NT2/D1 (cell line): Measurements from ENCODE around the gene IL7R.

Experiments used
- DNase-seq: peaks from one replicate; pipeline ENCODE4 v3.0.0-alpha.2; 2011; ENCODE audit warnings: low read depth, low spot score
- H3K27me3 ChIP-seq: 2 replicates; pipeline ENCODE4 v1.6.0; 2011; ENCODE audit warnings: mild to moderate bottlenecking; ENCODE audit not compliant: insufficient read length, insufficient read depth
- H3K36me3 ChIP-seq: 2 replicates; pipeline ENCODE4 v1.6.1; 2011; ENCODE audit warnings: mild to moderate bottlenecking, low read length, mixed read lengths; ENCODE audit not compliant: insufficient read depth, insufficient read length
- H3K4me1 ChIP-seq: 2 replicates; pipeline ENCODE4 v1.5.1; 2011; ENCODE audit not compliant: insufficient read depth, insufficient read length
- H3K4me3 ChIP-seq: 2 replicates; pipeline ENCODE4 v1.5.1; 2011; ENCODE audit warnings: low read depth; ENCODE audit not compliant: insufficient read length
- H3K9ac ChIP-seq: 2 replicates; pipeline ENCODE4 v1.6.0; 2011; ENCODE audit warnings: low read depth; ENCODE audit not compliant: insufficient read length
- H3K9me3 ChIP-seq: 2 replicates; pipeline ENCODE4 v1.5.1; 2011; ENCODE audit warnings: mild to moderate bottlenecking, low read length; ENCODE audit not compliant: insufficient read depth
- SUZ12 ChIP-seq: IDR thresholded peaks from 2 replicates; pipeline ENCODE4 v1.6.1; 2011; ENCODE audit not compliant: insufficient read length, insufficient read depth; ENCODE audit errors: extremely low read depth
- YY1 ChIP-seq: IDR thresholded peaks from 2 replicates; pipeline ENCODE4 v1.6.1; 2011; ENCODE audit not compliant: insufficient read length, insufficient read depth
- ZNF274 ChIP-seq: IDR thresholded peaks from 2 replicates; pipeline ENCODE4 v1.6.1; 2011; ENCODE audit warnings: mild to moderate bottlenecking, low read depth, low read length

The IL7R gene

DNA sequence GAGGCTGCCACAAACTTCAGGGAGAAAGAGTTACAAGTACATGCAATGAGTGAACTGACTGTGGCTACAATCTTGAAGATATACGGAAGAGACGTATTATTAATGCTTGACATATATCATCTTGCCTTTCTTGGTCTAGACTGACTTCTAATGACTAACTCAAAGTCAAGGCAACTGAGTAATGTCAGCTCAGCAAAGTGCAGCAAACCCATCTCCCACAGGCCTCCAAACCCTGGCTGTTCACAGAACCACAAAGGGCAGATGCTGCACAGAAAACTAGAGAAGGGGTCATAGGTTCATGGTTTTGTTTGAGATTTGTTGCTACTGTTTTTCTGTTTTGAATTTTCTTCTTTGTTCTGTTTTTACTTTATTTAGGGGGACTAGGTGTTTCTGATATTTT is 21.0 kb downstream of the IL7R start:
- Histone ChIP-seq H3K4me1 (no peaks in the 10 kb centered on the region), H3K36me3 (no peaks in the 10 kb centered on the region), H3K9me3 (no peaks in the 10 kb centered on the region; the same call in 1 of the 2 replicates), H3K9ac (no peak overlapping the region), H3K27me3 (no peaks in the 10 kb centered on the region), H3K4me3 (no peak overlapping the region)
- no peak for DNase-seq
- TF ChIP-seq YY1, result no peak
- no peak for TF ChIP-seq ZNF274
- TF ChIP-seq SUZ12, result no peak

GRCh38 chr5:35878079-35878478 is 21.4 kb downstream of the IL7R start:
- no peaks in the 10 kb centered on the region; the same call in 1 of the 2 replicates for H3K9me3 ChIP-seq
- no peak overlapping the region for H3K4me3 ChIP-seq
- H3K36me3 ChIP-seq, result no peaks in the 10 kb centered on the region
- H3K4me1 ChIP-seq, result no peaks in the 10 kb centered on the region
- H3K27me3 ChIP-seq, result no peaks in the 10 kb centered on the region
- H3K9ac ChIP-seq, result no peak overlapping the region
- TF ChIP-seq ZNF274 (no peak), SUZ12 (no peak), YY1 (no peak)
- DNase-seq, result no peak

DNA sequence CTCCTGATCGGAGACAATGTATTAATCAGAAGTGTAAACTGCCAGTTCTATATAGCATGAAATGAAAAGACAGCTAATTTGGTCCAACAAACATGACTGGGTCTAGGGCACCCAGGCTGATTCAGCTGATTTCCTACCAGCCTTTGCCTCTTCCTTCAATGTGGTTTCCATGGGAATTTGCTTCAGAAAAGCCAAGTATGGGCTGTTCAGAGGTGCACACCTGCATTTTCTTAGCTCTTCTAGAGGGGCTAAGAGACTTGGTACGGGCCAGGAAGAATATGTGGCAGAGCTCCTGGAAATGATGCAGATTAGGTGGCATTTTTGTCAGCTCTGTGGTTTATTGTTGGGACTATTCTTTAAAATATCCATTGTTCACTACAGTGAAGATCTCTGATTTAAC is 22.4 kb downstream of the IL7R start:
- Histone ChIP-seq H3K36me3 (no peaks in the 10 kb centered on the region), H3K27me3 (no peaks in the 10 kb centered on the region), H3K4me1 (no peaks in the 10 kb centered on the region)

GRCh38 chr5:35879649-35880048 is 23.0 kb downstream of the IL7R start:
- no peaks in the 10 kb centered on the region; the same call in 1 of the 2 replicates for H3K9me3 ChIP-seq
- H3K36me3 ChIP-seq, result no peaks in the 10 kb centered on the region
- H3K4me3 ChIP-seq, result no peak overlapping the region
- H3K9ac ChIP-seq, result no peak overlapping the region
- DNase-seq, result no peak
- no peaks in the 10 kb centered on the region for H3K27me3 ChIP-seq
- TF ChIP-seq ZNF274, result no peak
- TF ChIP-seq SUZ12, result no peak
- TF ChIP-seq YY1, result no peak
- no peaks in the 10 kb centered on the region for H3K4me1 ChIP-seq

More for the DNA sequence above, 22.4 kb downstream of the IL7R start:
- TF ChIP-seq ZNF274 (no peak), YY1 (no peak), SUZ12 (no peak)
- DNase-seq, result no peak
- no peaks in the 10 kb centered on the region; the same call in 1 of the 2 replicates for H3K9me3 ChIP-seq
- H3K4me3 ChIP-seq, result no peak overlapping the region
- H3K9ac ChIP-seq, result no peak overlapping the region

- TF ChIP-seq SUZ12, result no peak
- TF ChIP-seq ZNF274, result no peak
- no peak for TF ChIP-seq YY1
- H3K9me3 ChIP-seq, result no peaks in the 10 kb centered on the region; the same call in 1 of the 2 replicates
Measured at GRCh38 chr5:35880156-35880555, 23.5 kb downstream of the IL7R start.

GRCh38 chr5:35881758-35882157 is 25.1 kb downstream of the IL7R start:
- Histone ChIP-seq H3K27me3 (no peaks in the 10 kb centered on the region), H3K4me1 (no peaks in the 10 kb centered on the region), H3K4me3 (no peak overlapping the region), H3K9me3 (no peaks in the 10 kb centered on the region; the same call in 1 of the 2 replicates), H3K36me3 (no peaks in the 10 kb centered on the region), H3K9ac (no peak overlapping the region)
- no peak for DNase-seq
- TF ChIP-seq YY1 (no peak), ZNF274 (no peak), SUZ12 (no peak)

More at GRCh38 chr5:35880156-35880555, 23.5 kb downstream of the IL7R start:
- Histone ChIP-seq H3K4me1 (no peaks in the 10 kb centered on the region), H3K4me3 (no peak overlapping the region), H3K36me3 (no peaks in the 10 kb centered on the region), H3K9ac (no peak overlapping the region), H3K27me3 (no peaks in the 10 kb centered on the region)
- DNase-seq, result no peak

DNA sequence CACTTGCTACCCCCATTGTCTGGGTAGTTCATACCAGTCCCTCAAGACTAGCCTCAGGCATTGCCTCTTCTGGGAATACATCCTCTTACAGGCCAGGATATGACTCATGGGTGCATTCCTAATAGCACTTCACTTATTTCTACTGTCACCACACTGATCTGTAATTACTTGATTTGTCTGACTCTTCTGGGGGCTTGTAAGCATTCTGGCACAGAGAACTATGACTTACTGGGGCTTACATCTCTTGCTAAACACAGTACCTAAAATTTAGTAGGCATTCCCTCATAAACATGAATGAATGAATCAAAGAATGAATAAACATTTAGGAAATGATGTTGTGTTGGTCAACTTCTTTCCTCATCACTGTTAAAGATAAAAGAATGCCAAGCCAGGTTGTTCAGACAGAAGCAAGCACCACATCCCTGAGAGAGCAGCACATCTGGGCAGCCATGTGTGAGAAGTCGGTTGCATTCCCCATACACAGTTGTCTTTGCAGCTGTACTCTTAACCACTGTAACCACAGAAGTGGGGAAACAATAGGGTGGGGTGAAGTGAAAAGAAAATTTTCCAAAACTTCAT is 27.6 kb downstream of the IL7R start:
- DNase-seq, result peak; percentile 1
- Histone ChIP-seq H3K36me3 (no peaks in the 10 kb centered on the region), H3K4me1 (no peaks in the 10 kb centered on the region), H3K9ac (no peak overlapping the region), H3K4me3 (no peak overlapping the region), H3K27me3 (no peaks in the 10 kb centered on the region), H3K9me3 (no peaks in the 10 kb centered on the region)
- TF ChIP-seq YY1, result no peak
- no peak for TF ChIP-seq ZNF274
- no peak for TF ChIP-seq SUZ12
